HCT116 (cell line): ENCODE data around the gene BOLL. TPM values are rescaled to one million over a fixed set of nuclear protein-coding genes. Genes with fewer than 3 reads are reported as not detected.
"Not testable (repeated sequence)": the region's sequence is repeated elsewhere in the genome, so short reads cannot be mapped to it uniquely, and the experiment has no call there.

Experiments
- ATAC-seq: fragments of 200-7000 bp; cut with Tn5 transposase; 2 replicates; pipeline ENCODE4 v1.9.1; 2020; ENCODE audit warnings: mild to moderate bottlenecking, moderate library complexity
- BruUV-seq: library from RNA; stranded (reverse); fragments of 400-500 nt; replicated peaks from 2 replicates; lab custom pipeline; 2021; lab: Mats Ljungman, UMichigan
- CTCF ChIA-PET: fragments of 300-600 bp; sonication (Branson Sonifier 250); formaldehyde crosslinking; loops from one replicate; lab custom pipeline; 2021; ENCODE audit warnings: antibody characterized with exemption; lab: Charles Lee
- POLR2A ChIA-PET: fragments of 300-600, 350-600 bp; sonication (Branson Sonifier 250); formaldehyde crosslinking; loops from one replicate; lab custom pipeline; 2021; ENCODE audit warnings: antibody characterized with exemption; lab: Charles Lee
- RAD21 ChIA-PET, 2 experiments: fragments of 300-600 bp; sonication (Branson Sonifier 250); formaldehyde crosslinking; loops; one replicate each; lab custom pipeline; 2023; ENCODE audit warnings: low total read pairs in 2 of 2; ENCODE audit not compliant: uncharacterized antibody in 2 of 2, unreplicated experiment in 2 of 2, low non-redundant PET in 1 of 2; lab: Charles Lee
- DNase-seq: peaks from one replicate; pipeline ENCODE4 v3.0.0-alpha.2; 2010; ENCODE audit warnings: low read depth, low spot score
- H2AFZ ChIP-seq: fragments of 200-600 bp; shearing (Covaris generic), sonication (generic); 2 replicates; pipeline ENCODE4 v1.6.1; 2017; ENCODE audit warnings: low read depth, mixed run types, mixed read lengths, antibody characterized with exemption, low read length; ENCODE audit not compliant: poor library complexity, severe bottlenecking
- H3K27ac ChIP-seq: 2 replicates; pipeline ENCODE4 v1.5.1; 2012; ENCODE audit warnings: low read depth, low read length
- H3K27me3 ChIP-seq: fragments of 200-600 bp; sonication (generic); 2 replicates; pipeline ENCODE4 v1.6.1; 2016; ENCODE audit warnings: mixed run types, low read length, mixed read lengths; ENCODE audit not compliant: insufficient read depth
- H3K36me3 ChIP-seq, 2 experiments: fragments of 200-500 bp in 1 of 2; fragments of 200-600 bp in 1 of 2; sonication (Bioruptor generic) in 1 of 2; sonication (generic) in 1 of 2; 2 replicates each; pipeline versions ENCODE4 v1.5.1 to v1.6.1; 2014 to 2016; ENCODE audit warnings: low read length in 2 of 2, inconsistent platforms in 1 of 2, mixed read lengths in 1 of 2, mixed run types in 1 of 2; ENCODE audit not compliant: insufficient read depth in 2 of 2, control insufficient read depth in 1 of 2
- H3K4me1 ChIP-seq, 2 experiments: fragments of 200-600 bp in 1 of 2; sonication (generic) in 1 of 2; 2 replicates each; pipeline versions ENCODE4 v1.5.1 to v1.6.1; 2012 to 2017; ENCODE audit warnings: low read length in 2 of 2, inconsistent platforms in 1 of 2, mild to moderate bottlenecking in 1 of 2, mixed read lengths in 1 of 2, mixed run types in 1 of 2, moderate library complexity in 1 of 2; ENCODE audit not compliant: insufficient read depth in 2 of 2, control insufficient read depth in 1 of 2
- H3K4me2 ChIP-seq: fragments of 200-600 bp; sonication (generic); 2 replicates; pipeline ENCODE4 v1.6.1; 2017; ENCODE audit warnings: mixed run types, low read length, mixed read lengths
- H3K4me3 ChIP-seq, 2 experiments: fragments of 200-600 bp in 1 of 2; sonication (generic) in 1 of 2; replicated peaks in 1 of 2; 2 replicates each; pipeline ENCODE4 v1.5.1; 2011 to 2016; ENCODE audit warnings: low read length in 2 of 2, control low read depth in 1 of 2, low read depth in 1 of 2, mild to moderate bottlenecking in 1 of 2, mixed read lengths in 1 of 2, mixed run types in 1 of 2
- H3K79me2 ChIP-seq: fragments of 200-600 bp; sonication (generic); 2 replicates; pipeline ENCODE4 v1.6.1; 2017; ENCODE audit warnings: mild to moderate bottlenecking, mixed run types, low read length, moderate library complexity, mixed read lengths; ENCODE audit not compliant: insufficient read depth
- H3K9ac ChIP-seq: fragments of 200-600 bp; sonication (generic); 2 replicates; pipeline ENCODE4 v1.6.1; 2016; ENCODE audit warnings: low read length, mixed read lengths
- H3K9me2 ChIP-seq: fragments of 200-600 bp; sonication (generic), shearing (Covaris generic); 2 replicates; pipeline ENCODE4 v1.6.1; 2017; ENCODE audit warnings: mixed run types, mild to moderate bottlenecking, moderate library complexity; ENCODE audit not compliant: insufficient read depth
- H3K9me3 ChIP-seq, 2 experiments: fragments of 200-500 bp in 1 of 2; fragments of 200-600 bp in 1 of 2; sonication (Bioruptor generic) in 1 of 2; sonication (generic) in 1 of 2; 2 replicates each; pipeline ENCODE4 v1.6.1; 2014 to 2017; ENCODE audit warnings: low read length in 2 of 2, mixed read lengths in 2 of 2, inconsistent platforms in 1 of 2, low read depth in 1 of 2, mild to moderate bottlenecking in 1 of 2, mixed run types in 1 of 2, moderate library complexity in 1 of 2; ENCODE audit not compliant: control insufficient read depth in 1 of 2, insufficient read depth in 1 of 2
- H4K20me1 ChIP-seq: fragments of 200-600 bp; sonication (generic), shearing (Covaris generic); 2 replicates; pipeline ENCODE4 v1.6.1; 2017; ENCODE audit warnings: mixed run types, mild to moderate bottlenecking, moderate library complexity; ENCODE audit not compliant: insufficient read depth
- CEBPB ChIP-seq: IDR thresholded peaks from 2 replicates; pipeline ENCODE4 v1.6.1; 2012; ENCODE audit warnings: low read depth
- EGR1 ChIP-seq: IDR thresholded peaks from 2 replicates; pipeline ENCODE4 v1.6.1; 2012; ENCODE audit warnings: low read depth
- ELF1 ChIP-seq: IDR thresholded peaks from 2 replicates; pipeline ENCODE4 v1.6.1; 2012; ENCODE audit warnings: low read depth, borderline replicate concordance
- EZH2 ChIP-seq: fragments of 200-600 bp; sonication (generic); IDR thresholded peaks from 2 replicates; pipeline ENCODE4 v1.6.1; 2017; ENCODE audit warnings: antibody characterized with exemption, mixed run types
- FOSL1 ChIP-seq: IDR thresholded peaks from 2 replicates; pipeline ENCODE4 v1.6.1; 2012; ENCODE audit warnings: low read depth
- MAX ChIP-seq: IDR thresholded peaks from 2 replicates; pipeline ENCODE4 v1.6.1; 2012
- POLR2A ChIP-seq: IDR thresholded peaks from 2 replicates; pipeline ENCODE4 v1.7.0; 2011; ENCODE audit warnings: borderline replicate concordance; ENCODE audit not compliant: insufficient read depth, insufficient read length; ENCODE audit errors: extremely low read depth
- RAD21 ChIP-seq: IDR thresholded peaks from 2 replicates; pipeline ENCODE4 v1.6.1; 2012; ENCODE audit warnings: low read depth, mild to moderate bottlenecking
- SIN3A ChIP-seq: IDR thresholded peaks from 2 replicates; pipeline ENCODE4 v1.6.1; 2012; ENCODE audit warnings: low read depth
- SP1 ChIP-seq: IDR thresholded peaks from 2 replicates; pipeline ENCODE4 v1.6.1; 2012; ENCODE audit warnings: low read depth
- SRF ChIP-seq: IDR thresholded peaks from 2 replicates; pipeline ENCODE4 v1.6.1; 2012; ENCODE audit warnings: low read depth
- YY1 ChIP-seq: IDR thresholded peaks from 2 replicates; pipeline ENCODE4 v1.6.1; 2011; ENCODE audit warnings: low read length, low read depth, moderate library complexity, mild to moderate bottlenecking; ENCODE audit not compliant: insufficient replicate concordance; ENCODE audit errors: extremely low read depth
- ZBTB33 ChIP-seq: IDR thresholded peaks from 2 replicates; pipeline ENCODE4 v1.6.1; 2011; ENCODE audit warnings: mild to moderate bottlenecking, low read length, moderate library complexity; ENCODE audit not compliant: insufficient replicate concordance; ENCODE audit errors: extremely low read depth
- ZFX ChIP-seq: fragments of 450-650 bp; IDR thresholded peaks from 2 replicates; pipeline ENCODE4 v1.6.1; 2017
- ZNF274 ChIP-seq: fragments of 200-500 bp; sonication (Bioruptor generic); IDR thresholded peaks from 2 replicates; pipeline ENCODE4 v1.6.1; 2014; ENCODE audit warnings: mild to moderate bottlenecking, low read depth, low read length, inconsistent platforms
- intact Hi-C: fragments of 100-400 bp; cut with micrococcal nuclease; formaldehyde crosslinking; loops from 2 replicates; pipeline ENCODE4 v1.10.0; 2022
- total RNA-seq: library from RNA; stranded (reverse); gene quantifications from one replicate; pipeline ENCODE4 v1.2.1, GENCODE V29; 2021; ENCODE audit not compliant: unreplicated experiment

Gene BOLL
- total RNA-seq, 1 experiment from 2014 or later, result not detected

- no peak for TF ChIP-seq EZH2
- no peak for TF ChIP-seq POLR2A
- no peak for TF ChIP-seq YY1
Observed at GRCh38 chr2:197740200-197740599, 44.9 kb downstream of the BOLL start (continued).

- H3K4me3 ChIP-seq, H3K4me1 ChIP-seq, H3K4me2 ChIP-seq, H2AFZ ChIP-seq, intact Hi-C loops, CTCF ChIA-PET, POLR2A ChIA-PET, DNase-seq, H3K27ac ChIP-seq, H3K9me2 ChIP-seq, ATAC-seq, H3K79me2 ChIP-seq, H3K27me3 ChIP-seq, H3K9me3 ChIP-seq, RAD21 ChIA-PET, BruUV-seq, H4K20me1 ChIP-seq, H3K9ac ChIP-seq, H3K36me3 ChIP-seq: not testable (repeated sequence)
Observed at GRCh38 chr2:197728555-197729544, 56.3 kb downstream of the BOLL start.

- H3K27ac ChIP-seq, result no peak overlapping the region
- H3K4me1 ChIP-seq, result no peaks in the 10 kb centered on the region
- no peak for DNase-seq
- no peak for ATAC-seq
- TF ChIP-seq POLR2A, result no peak
- TF ChIP-seq EGR1, result no peak
- TF ChIP-seq SRF, result no peak
- no peak for TF ChIP-seq ZNF274
- TF ChIP-seq SIN3A, result no peak
- no peak for TF ChIP-seq ZBTB33
- no peak for TF ChIP-seq CEBPB
- no peak for TF ChIP-seq ZFX
- TF ChIP-seq ELF1, result no peak
- TF ChIP-seq MAX, result no peak
- TF ChIP-seq SP1, result no peak
- TF ChIP-seq EZH2, result no peak
- TF ChIP-seq FOSL1, result no peak
- no peak for TF ChIP-seq RAD21
- intact Hi-C loops, result no loop called here
- H3K9me2 ChIP-seq, result no peaks in the 10 kb centered on the region
- no TSS peak for BruUV-seq
- no peak overlapping the region for H3K4me2 ChIP-seq
- ChIA-PET POLR2A (interaction anchor here (1.2 kb wide), 1 partner anchor 9 kb away, joined by 5 read pairs; no protein-coding TSS in a partner anchor), CTCF (no interaction called here), RAD21 (no interaction called here)
- H2AFZ ChIP-seq, result no peak overlapping the region
- no peaks in the 10 kb centered on the region for H3K36me3 ChIP-seq
- no peak overlapping the region for H3K9ac ChIP-seq
- H3K4me3 ChIP-seq, result no peak overlapping the region
- H3K9me3 ChIP-seq, result no peaks in the 10 kb centered on the region
- no peaks in the 10 kb centered on the region for H3K79me2 ChIP-seq
- no peaks in the 10 kb centered on the region for H4K20me1 ChIP-seq
- H3K27me3 ChIP-seq, result no peaks in the 10 kb centered on the region
Observed at GRCh38 chr2:197727011-197727410, 58.1 kb downstream of the BOLL start.
